Measurements from ENCODE around the gene CMTM6.
"Not testable (repeated sequence)": the region's sequence is repeated elsewhere in the genome, so short reads cannot be mapped to it uniquely, and the experiment has no call there.

Gene CMTM6

DNA sequence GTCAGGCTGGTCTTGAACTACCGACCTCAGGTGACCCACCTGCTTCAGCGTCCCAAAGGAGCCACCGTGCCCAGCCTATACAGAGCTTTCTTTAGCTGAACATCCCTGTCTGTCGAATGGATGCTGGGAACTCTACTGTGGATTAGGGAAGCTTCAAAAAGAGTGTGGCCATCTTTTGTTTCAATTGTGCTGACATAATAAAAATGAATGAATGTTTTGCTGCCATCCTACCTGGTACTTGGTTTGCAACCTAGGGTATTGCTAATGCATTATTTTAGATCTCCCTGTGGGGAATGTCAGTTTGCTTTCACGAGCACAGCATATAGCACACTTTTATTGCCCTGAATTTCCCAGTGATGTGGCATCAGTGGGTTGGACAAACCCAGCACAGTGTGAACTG is 32.3 kb downstream of the CMTM6 start:
- in situ Hi-C loops (cut with MboI; ENCODE audit: low sequenced_read_pairs, unreplicated experiment): no loop called here
- no peak for TF ChIP-seq CTCF (IDR thresholded peaks at IDR 0.05; ENCODE audit: borderline replicate concordance, control extremely low read depth, extremely low read depth, insufficient read depth, missing control alignments)
- DNase-seq (ENCODE audit: low spot score): no peak

GRCh38 chr3:32469151-32469874 is 33.3 kb downstream of the CMTM6 start:
- no peak for DNase-seq (ENCODE audit: low spot score)
- in situ Hi-C loops (cut with MboI; ENCODE audit: low sequenced_read_pairs, unreplicated experiment): no loop called here
- TF ChIP-seq CTCF (IDR thresholded peaks at IDR 0.05; ENCODE audit: borderline replicate concordance, control extremely low read depth, extremely low read depth, insufficient read depth, missing control alignments): no peak

DNA sequence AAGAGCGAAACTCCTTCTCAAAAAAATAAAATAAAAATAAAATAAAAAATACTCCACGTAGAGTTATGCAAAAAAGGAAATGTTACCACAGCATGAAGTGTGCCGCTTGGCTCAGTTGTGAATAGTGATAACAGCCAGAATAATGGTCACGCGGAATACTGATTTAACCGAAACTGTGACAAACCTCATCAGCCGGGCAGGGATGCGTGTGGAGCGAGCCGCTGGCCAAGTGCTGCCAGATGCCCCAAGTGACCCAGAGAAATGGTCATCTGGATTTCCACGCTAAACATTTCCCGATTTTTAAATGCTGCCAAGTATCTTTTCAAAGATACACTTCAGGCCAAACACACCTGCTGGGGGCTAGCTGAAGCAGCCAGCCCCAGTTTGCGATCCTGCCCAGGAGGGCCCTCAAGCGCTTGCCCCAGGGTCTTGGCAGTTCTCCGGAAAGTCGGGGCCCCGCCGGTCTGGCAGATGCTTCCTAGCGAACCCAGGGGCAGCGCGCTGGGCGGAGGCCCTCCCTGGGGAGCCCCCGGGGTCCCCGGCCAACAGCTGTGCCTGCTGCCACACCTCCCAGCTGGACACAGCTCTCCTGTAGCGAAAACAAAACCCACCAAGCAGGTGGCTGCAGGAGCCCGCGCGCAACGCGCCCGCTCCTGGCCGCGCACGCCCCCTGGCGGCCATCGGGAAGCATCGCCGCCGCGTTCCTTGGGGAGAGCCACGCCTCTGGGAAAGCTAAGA is 35.1 kb downstream of the CMTM6 start:
- in situ Hi-C loops (cut with MboI; ENCODE audit: low sequenced_read_pairs, unreplicated experiment): no loop called here
- peak; percentile 99 for TF ChIP-seq CTCF (IDR thresholded peaks at IDR 0.05; ENCODE audit: borderline replicate concordance, control extremely low read depth, extremely low read depth, insufficient read depth, missing control alignments)
- DNase-seq (ENCODE audit: low spot score): peak; percentile 89

- DNase-seq (ENCODE audit: low spot score); in situ Hi-C loops (cut with MboI; ENCODE audit: low sequenced_read_pairs, unreplicated experiment): not testable (repeated sequence)
Observed at GRCh38 chr3:32466808-32467207, 35.8 kb downstream of the CMTM6 start.

DNA sequence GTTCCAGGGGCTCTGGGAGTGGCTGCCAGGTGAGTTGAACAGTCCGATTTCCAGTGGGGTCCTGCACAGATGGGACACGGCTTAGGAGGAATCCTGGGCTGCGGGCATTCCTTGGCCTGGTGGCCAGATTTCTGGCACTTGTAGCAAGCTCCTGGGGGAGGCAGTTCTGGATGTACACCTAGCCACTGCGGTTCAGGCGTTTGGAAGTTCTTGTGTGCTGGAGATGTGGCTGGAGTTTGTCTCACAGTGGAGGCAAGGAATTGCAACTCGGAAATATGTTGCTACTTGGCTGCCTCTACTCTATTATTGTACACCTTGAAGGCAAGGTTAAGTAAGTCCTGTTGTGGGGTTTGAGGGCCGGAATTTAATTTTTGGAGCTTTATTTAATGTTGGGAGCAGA is 37.9 kb downstream of the CMTM6 start:
- in situ Hi-C loops (cut with MboI; ENCODE audit: low sequenced_read_pairs, unreplicated experiment); DNase-seq (ENCODE audit: low spot score): not testable (repeated sequence)

- in situ Hi-C loops (cut with MboI; ENCODE audit: low sequenced_read_pairs, unreplicated experiment): not testable (repeated sequence)
Observed at GRCh38 chr3:32463415-32463814, 39.2 kb downstream of the CMTM6 start.

DNA sequence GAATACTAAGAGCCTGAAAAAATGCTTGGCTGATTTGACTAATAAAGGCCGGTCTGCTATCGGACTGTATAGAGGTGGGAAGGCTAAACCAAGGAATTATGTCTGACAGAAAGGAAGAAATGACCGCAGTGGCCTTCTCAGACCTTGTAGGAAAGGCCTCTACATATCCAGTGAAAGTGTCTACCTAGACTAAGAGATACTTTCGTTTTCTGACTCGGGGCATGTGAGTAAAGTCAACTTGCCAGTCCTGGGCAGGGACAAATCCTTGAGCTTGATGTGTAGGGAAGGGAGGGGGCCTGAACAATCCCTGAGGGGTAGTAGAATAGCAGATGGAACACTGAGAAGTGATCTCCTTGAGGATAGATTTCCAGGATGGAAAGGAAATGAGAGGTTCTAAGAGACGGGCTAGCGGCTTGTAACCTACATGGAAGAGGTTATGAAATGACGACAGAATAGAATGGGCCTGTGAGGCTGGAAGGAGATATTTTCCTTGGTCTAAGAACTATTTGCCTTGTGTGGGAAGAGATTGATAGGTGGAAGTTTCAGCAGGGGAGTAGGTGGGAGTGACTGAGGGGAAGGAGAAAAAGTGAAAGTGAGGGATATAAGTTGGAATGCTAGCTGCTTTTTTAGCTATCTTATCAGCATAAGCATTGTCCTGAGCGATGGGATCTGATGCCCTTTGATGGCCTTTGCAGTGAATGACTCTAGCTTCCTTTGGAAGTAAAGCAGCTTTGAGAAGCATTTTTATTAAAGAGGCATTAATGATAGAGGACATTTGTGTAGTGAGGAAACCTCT is 40.3 kb downstream of the CMTM6 start:
- in situ Hi-C loops (cut with MboI; ENCODE audit: low sequenced_read_pairs, unreplicated experiment); DNase-seq (ENCODE audit: low spot score): not testable (repeated sequence)

More at GRCh38 chr3:32463415-32463814, 39.2 kb downstream of the CMTM6 start:
- DNase-seq (ENCODE audit: low spot score): not testable (repeated sequence)

- in situ Hi-C loops (cut with MboI; ENCODE audit: low sequenced_read_pairs, unreplicated experiment): not testable (repeated sequence)
Observed at GRCh38 chr3:32460817-32461496, 41.7 kb downstream of the CMTM6 start.

More at GRCh38 chr3:32460817-32461496, 41.7 kb downstream of the CMTM6 start:
- DNase-seq (ENCODE audit: low spot score): not testable (repeated sequence)
